Neuronal stem cell (in vitro differentiated cells): ENCODE data around the gene SNRNP35.
"Not testable (repeated sequence)": the region's sequence is repeated elsewhere in the genome, so short reads cannot be mapped to it uniquely, and the experiment has no call there.

Experiments
- DNase-seq: peaks from one replicate; pipeline ENCODE4 v3.0.0-alpha.2; 2013; ENCODE audit warnings: low spot score
- H2AFZ ChIP-seq: one replicate; pipeline ENCODE4 v1.6.1; 2013; ENCODE audit warnings: mild to moderate bottlenecking, low read length, inconsistent platforms
- H2AK5ac ChIP-seq: 2 replicates; pipeline ENCODE4 v1.6.1; 2013; ENCODE audit warnings: low read depth, mild to moderate bottlenecking, inconsistent platforms, low read length, moderate library complexity, mixed read lengths
- H2BK120ac ChIP-seq: 2 replicates; pipeline ENCODE4 v1.6.1; 2013; ENCODE audit warnings: low read depth, mild to moderate bottlenecking, inconsistent platforms, low read length, moderate library complexity, mixed read lengths
- H2BK12ac ChIP-seq: one replicate; pipeline ENCODE4 v1.6.1; 2013; ENCODE audit warnings: low read length, inconsistent platforms
- H2BK15ac ChIP-seq: 2 replicates; pipeline ENCODE4 v1.6.1; 2013; ENCODE audit warnings: mild to moderate bottlenecking, low read length, inconsistent platforms, mixed read lengths
- H2BK5ac ChIP-seq: one replicate; pipeline ENCODE4 v1.6.1; 2013; ENCODE audit warnings: inconsistent platforms, mild to moderate bottlenecking, low read length, moderate library complexity
- H3K14ac ChIP-seq: one replicate; pipeline ENCODE4 v1.6.1; 2013; ENCODE audit warnings: low read length, inconsistent platforms
- H3K18ac ChIP-seq: 2 replicates; pipeline ENCODE4 v1.6.1; 2013; ENCODE audit warnings: low read length, inconsistent platforms
- H3K23ac ChIP-seq: 2 replicates; pipeline ENCODE4 v1.6.1; 2013; ENCODE audit warnings: low read depth, mild to moderate bottlenecking, mixed read lengths, low read length, inconsistent platforms; ENCODE audit not compliant: poor library complexity
- H3K27ac ChIP-seq: replicated peaks from 3 replicates; pipeline ENCODE4 v1.5.1; 2013; ENCODE audit warnings: low read length, inconsistent platforms
- H3K27me3 ChIP-seq, 3 experiments: 2 replicates each; pipeline ENCODE4 v1.6.1; 2013; ENCODE audit warnings: low read length in 3 of 3, mild to moderate bottlenecking in 2 of 3, inconsistent platforms in 1 of 3, low read depth in 1 of 3, mixed read lengths in 1 of 3, moderate library complexity in 1 of 3; ENCODE audit not compliant: control insufficient read depth in 3 of 3, insufficient read depth in 3 of 3
- H3K36me3 ChIP-seq, 2 donors: replicated peaks in 1 of 2; 2 replicates each; pipeline ENCODE4 v1.6.1; 2013; ENCODE audit warnings: low read length in 2 of 2; ENCODE audit not compliant: control insufficient read depth in 2 of 2, insufficient read depth in 2 of 2
- H3K4ac ChIP-seq: 2 replicates; pipeline ENCODE4 v1.6.1; 2013; ENCODE audit warnings: inconsistent platforms, mild to moderate bottlenecking, low read length, moderate library complexity
- H3K4me1 ChIP-seq, 2 donors: 1 replicate in 1 of 2; 2 replicates in 1 of 2; pipeline ENCODE4 v1.6.1; 2013; ENCODE audit warnings: low read length in 2 of 2, low read depth in 1 of 2; ENCODE audit not compliant: control insufficient read depth in 2 of 2, insufficient read depth in 1 of 2
- H3K4me2 ChIP-seq: one replicate; pipeline ENCODE4 v1.6.1; 2013; ENCODE audit warnings: mild to moderate bottlenecking, low read length, inconsistent platforms; ENCODE audit not compliant: insufficient read depth, poor library complexity, severe bottlenecking
- H3K4me3 ChIP-seq, 2 donors: 2 replicates each; pipeline ENCODE4 v1.5.1; 2013; ENCODE audit warnings: low read length in 2 of 2, mild to moderate bottlenecking in 2 of 2, inconsistent platforms in 1 of 2, moderate library complexity in 1 of 2
- H3K79me1 ChIP-seq: one replicate; pipeline ENCODE4 v1.6.1; 2013; ENCODE audit warnings: low read depth, mild to moderate bottlenecking, inconsistent platforms, low read length, moderate library complexity
- H3K9ac ChIP-seq: one replicate; pipeline ENCODE4 v1.6.1; 2013; ENCODE audit warnings: mild to moderate bottlenecking, low read depth, low read length, inconsistent platforms; ENCODE audit not compliant: poor library complexity
- H3K9me3 ChIP-seq, 2 donors: replicated peaks in 1 of 2; 2 replicates each; pipeline versions ENCODE3 to v1.6.1; 2013; ENCODE audit warnings: low read length in 2 of 2, mild to moderate bottlenecking in 2 of 2, inconsistent platforms in 1 of 2, low read depth in 1 of 2, mixed read lengths in 1 of 2, moderate library complexity in 1 of 2; ENCODE audit not compliant: control insufficient read depth in 2 of 2, insufficient read depth in 1 of 2
- H4K8ac ChIP-seq: one replicate; pipeline ENCODE4 v1.6.1; 2013; ENCODE audit warnings: low read depth, mild to moderate bottlenecking, inconsistent platforms, low read length, moderate library complexity
- H4K91ac ChIP-seq: one replicate; pipeline ENCODE4 v1.6.1; 2013; ENCODE audit warnings: low read length, low read depth, mild to moderate bottlenecking, inconsistent platforms; ENCODE audit not compliant: poor library complexity
- whole genome bisulfite sequencing, 2 donors: extraction: QIAGEN DNeasy Blood & Tissue Kit; methylation state at CpG; one replicate each; pipeline ENCODE4 v1.1.7; 2013; ENCODE audit warnings: missing lambda C conversion rate in 2 of 2, mixed read lengths in 1 of 2; ENCODE audit not compliant: insufficient read length in 2 of 2, insufficient replicate concordance in 1 of 2; ENCODE audit errors: extremely low coverage in 2 of 2; 5-methylcytosine and 5-hydroxymethylcytosine counted together

Gene SNRNP35

GRCh38 chr12:123449856-123450255, 8.1 kb upstream of the SNRNP35 start:
- Histone ChIP-seq H3K4me3 (no peak overlapping the region), H3K14ac (no peak overlapping the region), H3K79me1 (no peaks in the 10 kb centered on the region), H2AK5ac (no peak overlapping the region), H3K4ac (no peak overlapping the region), H3K18ac (no peak overlapping the region), H2BK5ac (no peak overlapping the region), H2BK15ac (no peak overlapping the region), H3K27ac (no peak overlapping the region), H3K9me3 (no peaks in the 10 kb centered on the region), H3K9ac (no peak overlapping the region), H2AFZ (no peak overlapping the region), H3K23ac (no peak overlapping the region), H3K4me1 (no peaks in the 10 kb centered on the region), H2BK12ac (no peak overlapping the region), H4K8ac (no peak overlapping the region), H3K36me3 (no peaks in the 10 kb centered on the region), H3K4me2 (no peak overlapping the region), H4K91ac (no peak overlapping the region), H3K27me3 (no peaks in the 10 kb centered on the region), H2BK120ac (no peak overlapping the region)
- no CpG with 5 or more reads among the region's 4 CpGs for WGBS, 2 donors
- DNase-seq = no peak

GRCh38 chr12:123450636-123451035, 7.3 kb upstream of the SNRNP35 start:
- H3K9ac ChIP-seq = no peak overlapping the region
- no peak overlapping the region for H2BK12ac ChIP-seq
- DNase-seq = no peak
- no peak overlapping the region for H3K4me3 ChIP-seq
- no peaks in the 10 kb centered on the region for H3K9me3 ChIP-seq
- no peak overlapping the region for H2BK15ac ChIP-seq
- H3K79me1 ChIP-seq = no peaks in the 10 kb centered on the region
- no peak overlapping the region for H2BK5ac ChIP-seq
- H3K23ac ChIP-seq = no peak overlapping the region
- no peak overlapping the region for H3K18ac ChIP-seq
- H3K36me3 ChIP-seq = no peaks in the 10 kb centered on the region
- H4K91ac ChIP-seq = no peak overlapping the region
- no peaks in the 10 kb centered on the region for H3K4me1 ChIP-seq
- no peak overlapping the region for H3K4ac ChIP-seq
- H2AK5ac ChIP-seq = no peak overlapping the region
- no peaks in the 10 kb centered on the region for H3K27me3 ChIP-seq
- no peak overlapping the region for H3K27ac ChIP-seq
- no peak overlapping the region for H4K8ac ChIP-seq
- WGBS, 2 donors = no CpG with 5 or more reads among the region's 9 CpGs
- H2AFZ ChIP-seq = no peak overlapping the region
- H3K14ac ChIP-seq = no peak overlapping the region
- H2BK120ac ChIP-seq = no peak overlapping the region
- no peak overlapping the region for H3K4me2 ChIP-seq

- not testable (repeated sequence) for H2BK15ac ChIP-seq, H4K8ac ChIP-seq, H2BK5ac ChIP-seq, H3K36me3 ChIP-seq, H3K4me3 ChIP-seq, H3K9me3 ChIP-seq, H3K9ac ChIP-seq, H3K4ac ChIP-seq, H2BK12ac ChIP-seq, H2BK120ac ChIP-seq, H3K4me1 ChIP-seq, DNase-seq, H3K23ac ChIP-seq, H3K79me1 ChIP-seq, H3K14ac ChIP-seq, H4K91ac ChIP-seq, H3K27me3 ChIP-seq, H3K18ac ChIP-seq, H2AK5ac ChIP-seq, H3K27ac ChIP-seq, H2AFZ ChIP-seq, H3K4me2 ChIP-seq
- no CpG with 5 or more reads among the region's 1 CpG for WGBS, 2 donors
Observed at GRCh38 chr12:123452276-123452550, 5.7 kb upstream of the SNRNP35 start.

GRCh38 chr12:123453165-123453564, 4.8 kb upstream of the SNRNP35 start:
- no peak overlapping the region for H3K4me3 ChIP-seq
- H3K9ac ChIP-seq = no peak overlapping the region
- H4K91ac ChIP-seq = no peak overlapping the region
- no peaks in the 10 kb centered on the region for H3K27me3 ChIP-seq
- DNase-seq = no peak
- no peak overlapping the region for H2BK12ac ChIP-seq
- no peak overlapping the region for H3K4ac ChIP-seq
- H2BK15ac ChIP-seq = no peak overlapping the region
- no peak overlapping the region for H4K8ac ChIP-seq
- no peak overlapping the region for H2AFZ ChIP-seq
- no peak overlapping the region for H3K14ac ChIP-seq
- no peak overlapping the region for H3K27ac ChIP-seq
- no peaks in the 10 kb centered on the region for H3K9me3 ChIP-seq
- H3K36me3 ChIP-seq = no peaks in the 10 kb centered on the region
- H3K4me2 ChIP-seq = no peak overlapping the region
- no peak overlapping the region for H2AK5ac ChIP-seq
- no peaks in the 10 kb centered on the region for H3K4me1 ChIP-seq
- H3K23ac ChIP-seq = no peak overlapping the region
- H3K18ac ChIP-seq = no peak overlapping the region
- no peak overlapping the region for H2BK5ac ChIP-seq
- H3K79me1 ChIP-seq = no peaks in the 10 kb centered on the region
- no CpG with 5 or more reads among the region's 3 CpGs for WGBS, 2 donors
- H2BK120ac ChIP-seq = no peak overlapping the region
